ENCODE results near the gene PCDHGA2.
"Not testable (repeated sequence)": the region's sequence is repeated elsewhere in the genome, so short reads cannot be mapped to it uniquely, and the experiment has no call there.

Gene PCDHGA2

GRCh38 chr5:141343242-141343952 lies 4.8 kb downstream of the PCDHGA2 start, which contains the start of gene PCDHGA3:
PCDHGA3 (plus strand) TSS chr5:141343829; CDS start chr5:141344034, 205 bp downstream.
- H2BK15ac ChIP-seq (ENCODE audit: low read depth, poor library complexity, severe bottlenecking), result no peak within 1 kb of the TSS
- H3K9ac ChIP-seq (ENCODE audit: low read length), result peak within 1 kb of the TSS; percentile 79
- H3K4me3 ChIP-seq (ENCODE audit: insufficient read depth in 1 of 2, low read depth in 1 of 2, low read length in 2 of 2), result peak within 1 kb of the TSS in 1 of 2 experiments; percentile 71
- no peaks in the 10 kb centered on the region for H3K79me1 ChIP-seq (replicated peaks; ENCODE audit: low read length, poor library complexity, severe bottlenecking)
- H3K27me3 ChIP-seq (ENCODE audit: control insufficient read depth in 1 of 2, insufficient read depth in 1 of 2, low read length in 2 of 2), result no peaks in the 10 kb centered on the region
- H3K14ac ChIP-seq (ENCODE audit: low read length in 2 of 2), result no peak within 1 kb of the TSS
- H3K4me2 ChIP-seq (ENCODE audit: low read length, poor library complexity, severe bottlenecking), result no peak within 1 kb of the TSS
- no peak within 1 kb of the TSS for H3K27ac ChIP-seq (ENCODE audit: low read length, poor library complexity, severe bottlenecking)
- no peak within 1 kb of the TSS for H2BK120ac ChIP-seq (ENCODE audit: low read depth, low read length)
- H3K23ac ChIP-seq (ENCODE audit: low read length in 2 of 2), result no peak within 1 kb of the TSS
- no peak within 1 kb of the TSS for H3K18ac ChIP-seq (ENCODE audit: low read depth in 1 of 2, low read length in 2 of 2)
- peaks cover 56% of the 10 kb centered on the region for H3K9me3 ChIP-seq (ENCODE audit: control insufficient read depth, low read length)
- H4K8ac ChIP-seq (ENCODE audit: low read length), result no peak within 1 kb of the TSS
- no peak within 1 kb of the TSS for H3K4ac ChIP-seq (ENCODE audit: low read depth in 1 of 2, low read length in 2 of 2)
- H3K36me3 ChIP-seq (ENCODE audit: control insufficient read depth in 1 of 2, insufficient read depth in 2 of 2, low read depth in 1 of 2, low read length in 2 of 2), result no peaks in the 10 kb centered on the region
- H2BK5ac ChIP-seq (ENCODE audit: low read depth, low read length, poor library complexity, severe bottlenecking), result no peak within 1 kb of the TSS
- no peak within 1 kb of the TSS for H2AFZ ChIP-seq (ENCODE audit: low read depth, low read length)
- no peak for DNase-seq
- no peak within 1 kb of the TSS for H2AK5ac ChIP-seq (ENCODE audit: low read length, severe bottlenecking)
- 67% methylated on average over 7 of the region's 9 CpGs for WGBS
- H4K91ac ChIP-seq (ENCODE audit: low read length), result no peak within 1 kb of the TSS
- no peak within 1 kb of the TSS for H2BK12ac ChIP-seq (ENCODE audit: low read length in 2 of 2)
- no peaks in the 10 kb centered on the region for H3K4me1 ChIP-seq (ENCODE audit: control insufficient read depth, insufficient read depth, low read depth, low read length)

GRCh38 chr5:141343953-141344463 lies 5.4 kb downstream of the PCDHGA2 start:
- H2BK120ac ChIP-seq (ENCODE audit: low read depth, low read length), result no peak overlapping the region
- H3K4ac ChIP-seq (ENCODE audit: low read depth in 1 of 2, low read length in 2 of 2), result no peak overlapping the region
- H3K79me1 ChIP-seq (replicated peaks; ENCODE audit: low read length, poor library complexity, severe bottlenecking), result no peaks in the 10 kb centered on the region
- no peaks in the 10 kb centered on the region for H3K36me3 ChIP-seq (ENCODE audit: control insufficient read depth in 1 of 2, insufficient read depth in 2 of 2, low read depth in 1 of 2, low read length in 2 of 2)
- 94% methylated on average over 26 of the region's 31 CpGs for WGBS
- no peak overlapping the region for H4K91ac ChIP-seq (ENCODE audit: low read length)
- DNase-seq, result no peak
- peaks cover 58% of the 10 kb centered on the region for H3K9me3 ChIP-seq (ENCODE audit: control insufficient read depth, low read length)
- no peak overlapping the region for H2AFZ ChIP-seq (ENCODE audit: low read depth, low read length)
- H2AK5ac ChIP-seq (ENCODE audit: low read length, severe bottlenecking), result no peak overlapping the region
- no peaks in the 10 kb centered on the region for H3K27me3 ChIP-seq (ENCODE audit: control insufficient read depth in 1 of 2, insufficient read depth in 1 of 2, low read length in 2 of 2)
- no peak overlapping the region for H2BK5ac ChIP-seq (ENCODE audit: low read depth, low read length, poor library complexity, severe bottlenecking)
- H3K18ac ChIP-seq (ENCODE audit: low read depth in 1 of 2, low read length in 2 of 2), result no peak overlapping the region
- no peak overlapping the region for H3K14ac ChIP-seq (ENCODE audit: low read length in 2 of 2)
- no peak overlapping the region for H3K4me2 ChIP-seq (ENCODE audit: low read length, poor library complexity, severe bottlenecking)
- H3K9ac ChIP-seq (ENCODE audit: low read length), result peak overlapping the region; percentile 79
- no peak overlapping the region for H4K8ac ChIP-seq (ENCODE audit: low read length)
- no peak overlapping the region for H3K27ac ChIP-seq (ENCODE audit: low read length, poor library complexity, severe bottlenecking)
- peak overlapping the region in 1 of 2 experiments; percentile 71 for H3K4me3 ChIP-seq (ENCODE audit: insufficient read depth in 1 of 2, low read depth in 1 of 2, low read length in 2 of 2)
- no peak overlapping the region for H3K23ac ChIP-seq (ENCODE audit: low read length in 2 of 2)
- H2BK12ac ChIP-seq (ENCODE audit: low read length in 2 of 2), result no peak overlapping the region
- H3K4me1 ChIP-seq (ENCODE audit: control insufficient read depth, insufficient read depth, low read depth, low read length), result no peaks in the 10 kb centered on the region
- H2BK15ac ChIP-seq (ENCODE audit: low read depth, poor library complexity, severe bottlenecking), result no peak overlapping the region

GRCh38 chr5:141345327-141345726 lies 6.8 kb downstream of the PCDHGA2 start:
- H4K8ac ChIP-seq (ENCODE audit: low read length), result no peak overlapping the region
- no peak overlapping the region for H2BK5ac ChIP-seq (ENCODE audit: low read depth, low read length, poor library complexity, severe bottlenecking)
- peaks cover 47% of the 10 kb centered on the region for H3K9me3 ChIP-seq (ENCODE audit: control insufficient read depth, low read length)
- H3K4me3 ChIP-seq (ENCODE audit: insufficient read depth in 1 of 2, low read depth in 1 of 2, low read length in 2 of 2), result no peak overlapping the region
- no peak overlapping the region for H3K27ac ChIP-seq (ENCODE audit: low read length, poor library complexity, severe bottlenecking)
- H2BK12ac ChIP-seq (ENCODE audit: low read length in 2 of 2), result no peak overlapping the region
- H3K4ac ChIP-seq (ENCODE audit: low read depth in 1 of 2, low read length in 2 of 2), result no peak overlapping the region
- H3K4me1 ChIP-seq (ENCODE audit: control insufficient read depth, insufficient read depth, low read depth, low read length), result no peaks in the 10 kb centered on the region
- no peak overlapping the region for H2AK5ac ChIP-seq (ENCODE audit: low read length, severe bottlenecking)
- no peak overlapping the region for H4K91ac ChIP-seq (ENCODE audit: low read length)
- H3K4me2 ChIP-seq (ENCODE audit: low read length, poor library complexity, severe bottlenecking), result no peak overlapping the region
- no peak overlapping the region for H3K14ac ChIP-seq (ENCODE audit: low read length in 2 of 2)
- H3K23ac ChIP-seq (ENCODE audit: low read length in 2 of 2), result no peak overlapping the region
- no peak for DNase-seq
- whole genome bisulfite sequencing, result 96% methylated on average over 15 of the region's 20 CpGs
- no peak overlapping the region for H3K18ac ChIP-seq (ENCODE audit: low read depth in 1 of 2, low read length in 2 of 2)
- no peaks in the 10 kb centered on the region for H3K79me1 ChIP-seq (replicated peaks; ENCODE audit: low read length, poor library complexity, severe bottlenecking)
- no peak overlapping the region for H2AFZ ChIP-seq (ENCODE audit: low read depth, low read length)
- H3K9ac ChIP-seq (ENCODE audit: low read length), result no peak overlapping the region
- H2BK15ac ChIP-seq (ENCODE audit: low read depth, poor library complexity, severe bottlenecking), result no peak overlapping the region
- H3K27me3 ChIP-seq (ENCODE audit: control insufficient read depth in 1 of 2, insufficient read depth in 1 of 2, low read length in 2 of 2), result no peaks in the 10 kb centered on the region
- H3K36me3 ChIP-seq (ENCODE audit: control insufficient read depth in 1 of 2, insufficient read depth in 2 of 2, low read depth in 1 of 2, low read length in 2 of 2), result no peaks in the 10 kb centered on the region
- H2BK120ac ChIP-seq (ENCODE audit: low read depth, low read length), result no peak overlapping the region

GRCh38 chr5:141346017-141346416 lies 7.5 kb downstream of the PCDHGA2 start:
- peaks cover 53% of the 10 kb centered on the region for H3K9me3 ChIP-seq (ENCODE audit: control insufficient read depth, low read length)
- H2BK120ac ChIP-seq (ENCODE audit: low read depth, low read length); H4K8ac ChIP-seq (ENCODE audit: low read length); H3K23ac ChIP-seq (ENCODE audit: low read length in 2 of 2); H3K18ac ChIP-seq (ENCODE audit: low read depth in 1 of 2, low read length in 2 of 2); H3K27ac ChIP-seq (ENCODE audit: low read length, poor library complexity, severe bottlenecking); H3K79me1 ChIP-seq (replicated peaks; ENCODE audit: low read length, poor library complexity, severe bottlenecking); H2BK5ac ChIP-seq (ENCODE audit: low read depth, low read length, poor library complexity, severe bottlenecking); H3K4ac ChIP-seq (ENCODE audit: low read depth in 1 of 2, low read length in 2 of 2); H3K27me3 ChIP-seq (ENCODE audit: control insufficient read depth in 1 of 2, insufficient read depth in 1 of 2, low read length in 2 of 2); H3K14ac ChIP-seq (ENCODE audit: low read length in 2 of 2); H2AFZ ChIP-seq (ENCODE audit: low read depth, low read length); H3K4me2 ChIP-seq (ENCODE audit: low read length, poor library complexity, severe bottlenecking); H4K91ac ChIP-seq (ENCODE audit: low read length); H2BK15ac ChIP-seq (ENCODE audit: low read depth, poor library complexity, severe bottlenecking); H2AK5ac ChIP-seq (ENCODE audit: low read length, severe bottlenecking); H3K4me1 ChIP-seq (ENCODE audit: control insufficient read depth, insufficient read depth, low read depth, low read length); H3K9ac ChIP-seq (ENCODE audit: low read length); H2BK12ac ChIP-seq (ENCODE audit: low read length in 2 of 2); H3K4me3 ChIP-seq (ENCODE audit: insufficient read depth in 1 of 2, low read depth in 1 of 2, low read length in 2 of 2); H3K36me3 ChIP-seq (ENCODE audit: control insufficient read depth in 1 of 2, insufficient read depth in 2 of 2, low read depth in 1 of 2, low read length in 2 of 2); DNase-seq: not testable (repeated sequence)
- WGBS, result 96% methylated on average over 13 of the region's 35 CpGs

Measured in mesenchymal stem cell (in vitro differentiated cells and primary cell).